AG09309 (cell line): ENCODE measurements around the gene NEUROG1.

Source experiments
- DNase-seq: peaks from one replicate; pipeline ENCODE4 v3.0.0-alpha.2; 2010; ENCODE audit warnings: low read depth
- H3K4me3 ChIP-seq: 2 replicates; pipeline ENCODE4 v1.5.1; 2011; ENCODE audit warnings: mild to moderate bottlenecking, low read depth, low read length, moderate library complexity; ENCODE audit not compliant: control insufficient read depth
- TF ChIP-seq, protein P1 (sequence below): IDR thresholded peaks from 2 replicates; pipeline ENCODE4 v1.5.1; 2011; ENCODE audit warnings: mild to moderate bottlenecking, low read depth, low read length, inconsistent platforms; ENCODE audit not compliant: insufficient read depth, control insufficient read depth; ENCODE audit errors: missing control alignments

Gene NEUROG1

DNA sequence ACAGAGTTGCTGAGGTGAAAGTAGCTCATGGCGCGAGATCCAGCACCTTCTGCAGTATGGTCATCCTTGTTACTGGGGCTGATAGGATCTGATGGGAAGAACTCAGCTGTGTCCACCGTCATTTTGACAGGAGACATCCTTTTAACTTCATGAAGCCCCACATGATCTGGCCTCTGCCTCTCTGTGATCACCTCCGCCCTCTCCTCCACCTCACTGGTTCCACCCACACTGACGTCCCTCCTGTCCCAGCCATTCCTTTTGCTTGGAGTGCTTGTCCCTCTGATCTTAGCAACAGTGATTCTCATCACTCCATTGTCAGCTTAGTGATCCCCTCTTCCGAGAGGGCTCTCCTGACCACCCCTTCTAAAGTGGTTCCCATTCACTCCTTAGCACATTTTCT lies 25.8 kb downstream of the NEUROG1 start:
- TF ChIP-seq, protein P1, sequence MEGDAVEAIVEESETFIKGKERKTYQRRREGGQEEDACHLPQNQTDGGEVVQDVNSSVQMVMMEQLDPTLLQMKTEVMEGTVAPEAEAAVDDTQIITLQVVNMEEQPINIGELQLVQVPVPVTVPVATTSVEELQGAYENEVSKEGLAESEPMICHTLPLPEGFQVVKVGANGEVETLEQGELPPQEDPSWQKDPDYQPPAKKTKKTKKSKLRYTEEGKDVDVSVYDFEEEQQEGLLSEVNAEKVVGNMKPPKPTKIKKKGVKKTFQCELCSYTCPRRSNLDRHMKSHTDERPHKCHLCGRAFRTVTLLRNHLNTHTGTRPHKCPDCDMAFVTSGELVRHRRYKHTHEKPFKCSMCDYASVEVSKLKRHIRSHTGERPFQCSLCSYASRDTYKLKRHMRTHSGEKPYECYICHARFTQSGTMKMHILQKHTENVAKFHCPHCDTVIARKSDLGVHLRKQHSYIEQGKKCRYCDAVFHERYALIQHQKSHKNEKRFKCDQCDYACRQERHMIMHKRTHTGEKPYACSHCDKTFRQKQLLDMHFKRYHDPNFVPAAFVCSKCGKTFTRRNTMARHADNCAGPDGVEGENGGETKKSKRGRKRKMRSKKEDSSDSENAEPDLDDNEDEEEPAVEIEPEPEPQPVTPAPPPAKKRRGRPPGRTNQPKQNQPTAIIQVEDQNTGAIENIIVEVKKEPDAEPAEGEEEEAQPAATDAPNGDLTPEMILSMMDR = no peak
- H3K4me3 ChIP-seq = no peak overlapping the region
- DNase-seq = no peak

DNA sequence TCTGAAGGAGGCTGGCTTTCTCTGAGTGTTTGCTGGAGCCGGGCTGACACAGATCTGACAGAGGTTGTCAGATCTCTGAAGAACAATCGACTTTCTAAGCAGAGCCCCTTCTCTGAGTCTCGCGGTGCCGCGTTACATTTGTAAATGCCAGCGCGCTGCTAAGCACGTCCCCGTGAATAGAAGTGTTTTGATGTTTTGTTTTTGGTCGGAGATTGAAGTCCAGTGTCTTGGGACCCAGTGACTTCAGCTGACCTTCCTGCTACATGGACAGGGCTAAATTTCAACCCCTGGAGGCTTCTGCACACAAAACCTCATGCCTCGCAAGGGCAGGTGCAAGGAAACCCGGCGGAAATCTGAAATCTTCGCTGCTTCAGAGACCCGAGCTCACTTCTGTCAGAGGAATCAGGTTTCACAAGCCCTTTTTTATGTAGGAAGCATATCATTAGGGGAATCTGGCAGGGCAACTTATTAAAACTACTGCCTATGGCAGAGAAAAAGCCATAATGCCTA lies 27.2 kb downstream of the NEUROG1 start:
- H3K4me3 ChIP-seq = no peak overlapping the region
- no peak for DNase-seq
- TF ChIP-seq, protein P1 = no peak

DNA sequence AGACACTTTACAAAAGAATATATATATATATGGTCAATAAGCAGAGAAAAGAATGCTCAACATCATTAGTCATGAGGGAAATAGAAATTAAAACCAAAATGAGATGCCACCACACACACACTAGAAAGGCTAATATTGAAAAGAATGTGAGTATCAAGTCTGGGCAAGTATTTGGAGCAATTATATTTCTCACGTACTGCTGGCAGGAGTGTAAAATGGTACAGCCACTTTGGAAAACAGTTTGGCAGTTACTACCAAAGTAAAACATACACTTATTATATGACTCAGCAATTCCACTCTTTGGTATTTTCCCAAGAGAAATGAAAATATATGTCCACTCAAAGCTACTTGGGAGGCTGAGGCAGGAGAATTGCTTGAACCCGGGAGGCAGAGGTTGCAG lies 29.8 kb downstream of the NEUROG1 start:
- TF ChIP-seq, protein P1 = no peak
- H3K4me3 ChIP-seq = no peak overlapping the region
- DNase-seq = no peak

DNA sequence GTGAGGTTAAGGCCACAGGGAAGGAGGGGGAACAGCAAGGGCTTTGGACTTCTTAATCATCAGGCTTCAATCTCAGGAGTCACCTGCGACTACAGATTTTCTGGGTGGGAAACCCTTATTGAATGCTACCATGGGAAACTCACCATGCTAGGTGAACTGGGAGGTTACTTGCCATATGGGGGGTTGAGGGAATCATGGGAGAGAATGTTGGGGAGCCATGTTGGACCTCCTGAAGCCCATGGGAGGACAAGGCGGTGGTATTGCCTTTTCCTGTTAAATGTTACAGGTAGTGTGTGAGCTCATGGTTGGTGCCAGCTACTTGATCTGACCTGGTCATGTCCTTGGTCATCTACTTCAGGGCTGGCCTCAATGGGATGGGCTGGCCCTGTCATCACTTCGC lies 31.4 kb downstream of the NEUROG1 start:
- DNase-seq = no peak
- no peak overlapping the region for H3K4me3 ChIP-seq
- TF ChIP-seq, protein P1 = no peak

DNA sequence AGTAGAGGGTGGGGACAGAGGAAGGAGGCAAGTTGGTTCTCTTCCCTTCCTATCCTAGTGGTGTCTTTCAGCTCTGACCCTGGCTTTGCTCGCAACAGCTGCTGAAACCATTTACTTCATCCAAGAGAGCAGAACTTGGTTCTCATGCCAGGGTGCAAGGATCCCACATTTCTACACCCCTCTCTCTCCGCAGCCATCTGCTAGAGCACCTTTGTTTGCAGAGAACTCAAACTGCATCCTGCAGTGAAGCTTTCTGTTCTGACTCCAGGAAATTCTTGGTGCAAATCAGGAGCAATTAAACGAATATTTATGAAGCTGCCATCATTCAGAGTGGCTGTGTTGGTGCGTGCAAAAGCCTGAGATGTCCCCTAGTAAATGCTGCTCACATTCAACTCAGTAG lies 31.9 kb downstream of the NEUROG1 start:
- H3K4me3 ChIP-seq = no peak overlapping the region
- DNase-seq = no peak
- TF ChIP-seq, protein P1 = no peak

DNA sequence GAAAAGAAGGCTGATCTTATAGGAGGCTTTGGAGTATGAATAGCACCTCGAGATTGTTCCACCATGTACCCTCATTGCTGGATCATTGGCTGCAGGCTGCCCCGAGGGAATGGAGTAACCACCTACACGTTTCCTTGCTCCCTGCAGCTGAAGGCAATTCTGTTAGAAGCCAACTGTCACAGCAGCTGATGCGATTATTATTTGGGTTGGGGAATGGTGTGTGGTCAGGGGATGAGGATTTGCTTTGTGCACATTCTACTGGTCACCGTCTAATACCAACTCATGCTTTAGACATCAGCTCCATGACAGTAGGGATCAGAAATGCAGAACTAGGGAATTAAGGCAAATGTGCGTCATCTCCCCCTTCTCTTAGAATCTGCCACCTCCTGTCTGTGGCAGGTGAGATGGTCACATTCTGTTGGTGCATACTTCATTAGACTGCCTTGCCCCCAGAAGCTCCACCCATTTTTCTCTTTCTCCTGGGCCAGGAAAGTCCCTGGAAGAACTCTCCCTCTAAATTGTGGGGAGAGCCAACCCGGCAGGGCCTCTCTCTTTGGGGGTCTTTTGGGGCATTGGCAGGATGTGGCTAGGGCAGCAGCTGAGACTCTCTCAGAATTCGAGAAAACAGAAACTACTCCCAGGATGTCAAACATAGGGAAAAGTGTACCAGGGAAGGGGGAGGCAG lies 32.8 kb downstream of the NEUROG1 start:
- TF ChIP-seq, protein P1 = no peak
- no peak overlapping the region for H3K4me3 ChIP-seq

More for the DNA sequence above, 32.8 kb downstream of the NEUROG1 start:
- no peak for DNase-seq
